AG04449 (cell line): Measurements from ENCODE around the gene OR2D2.
A peak's percentile ranks its signal among the peaks of the same experiment; 100 is the strongest.

Experiments
- CTCF ChIA-PET: fragments of 350-600 bp; formaldehyde crosslinking; extraction: SDS; loops from one replicate; lab custom pipeline; 2021; ENCODE audit warnings: antibody characterized with exemption; lab: Yijun Ruan, JAX
- POLR2A ChIA-PET: fragments of 400-600, 350-600 bp; formaldehyde crosslinking; extraction: SDS; loops from one replicate; lab custom pipeline; 2020; ENCODE audit warnings: antibody characterized with exemption, inconsistent platforms; lab: Yijun Ruan, JAX
- DNase-seq: peaks from one replicate; pipeline ENCODE4 v3.0.0-alpha.2; 2010; ENCODE audit warnings: low read depth, low spot score
- H3K4me3 ChIP-seq: 2 replicates; pipeline ENCODE4 v1.5.1; 2011; ENCODE audit warnings: low read depth, mild to moderate bottlenecking, control low read depth, low read length
- CTCF ChIP-seq: IDR thresholded peaks from one replicate; pipeline ENCODE4 v1.5.1; 2011; ENCODE audit warnings: mild to moderate bottlenecking, moderate library complexity, low read length, control low read depth, inconsistent platforms; ENCODE audit not compliant: insufficient read depth; ENCODE audit errors: missing control alignments

The OR2D2 gene, protein sequence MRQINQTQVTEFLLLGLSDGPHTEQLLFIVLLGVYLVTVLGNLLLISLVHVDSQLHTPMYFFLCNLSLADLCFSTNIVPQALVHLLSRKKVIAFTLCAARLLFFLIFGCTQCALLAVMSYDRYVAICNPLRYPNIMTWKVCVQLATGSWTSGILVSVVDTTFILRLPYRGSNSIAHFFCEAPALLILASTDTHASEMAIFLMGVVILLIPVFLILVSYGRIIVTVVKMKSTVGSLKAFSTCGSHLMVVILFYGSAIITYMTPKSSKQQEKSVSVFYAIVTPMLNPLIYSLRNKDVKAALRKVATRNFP

GRCh38 chr11:6892400-6892799, at the start of gene OR2D2:
Gene OR2D2, minus strand, starts transcription at chr11:6892500. Its CDS starts 0 bp downstream, at chr11:6892500.
- no peak for TF ChIP-seq CTCF
- POLR2A ChIA-PET: no interaction called here
- no peak for DNase-seq
- CTCF ChIA-PET: no interaction called here
- no peak within 1 kb of the TSS for H3K4me3 ChIP-seq

GRCh38 chr11:6941970-6942369, 49.7 kb upstream of the OR2D2 start:
- TF ChIP-seq CTCF: no peak
- H3K4me3 ChIP-seq: no peak overlapping the region
- POLR2A ChIA-PET: no interaction called here
- CTCF ChIA-PET: no interaction called here
- no peak for DNase-seq

- ChIA-PET POLR2A (no interaction called here), CTCF (no interaction called here)
- H3K4me3 ChIP-seq: no peak overlapping the region
- DNase-seq: no peak
- TF ChIP-seq CTCF: no peak
Measured at GRCh38 chr11:6932145-6932544, 39.8 kb upstream of the OR2D2 start.

GRCh38 chr11:6931146-6931713, 38.9 kb upstream of the OR2D2 start:
- H3K4me3 ChIP-seq: no peak overlapping the region
- ChIA-PET CTCF (interaction anchor here (1.2 kb wide), 1 partner anchor 119 kb away, joined by 3 read pairs; no protein-coding TSS in a partner anchor), POLR2A (no interaction called here)
- no peak for TF ChIP-seq CTCF
- DNase-seq: no peak

DNA sequence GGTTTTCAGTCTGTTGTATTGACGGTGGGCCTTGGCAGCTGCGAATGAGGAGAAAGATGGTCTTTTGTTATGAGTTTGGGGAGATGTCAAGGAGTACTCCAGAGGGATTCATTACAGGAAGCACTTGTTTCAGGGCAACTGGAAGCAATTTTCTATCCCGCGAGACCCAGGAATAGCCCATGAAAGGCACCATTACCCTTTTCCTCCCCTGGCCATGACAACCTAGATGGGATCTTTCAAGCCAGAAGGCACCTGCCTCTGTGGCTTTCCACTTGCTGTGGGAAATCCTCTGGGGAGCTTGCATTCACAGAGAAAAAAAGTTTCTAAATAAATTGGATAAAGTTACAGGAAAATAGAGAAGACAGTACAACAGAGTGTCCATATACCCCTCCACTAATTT, 36.6 kb upstream of the OR2D2 start:
- no peak overlapping the region for H3K4me3 ChIP-seq
- TF ChIP-seq CTCF: no peak
- DNase-seq: no peak
- CTCF ChIA-PET: no interaction called here
- POLR2A ChIA-PET: no interaction called here

- peak overlapping the region; percentile 84 for H3K4me3 ChIP-seq
- no peak for DNase-seq
- CTCF ChIA-PET: interaction anchor here (0.6 to 2.2 kb wide), 3 partner anchors 42 to 172 kb away, joined by 3 to 7 read pairs (median 3); no protein-coding TSS in a partner anchor
- TF ChIP-seq CTCF: no peak
- POLR2A ChIA-PET: interaction anchor here (0.7 kb wide), 1 partner anchor 93 kb away, joined by 3 read pairs; the partner anchor contains the start of genes NLRP14 and ZNF214
Measured at GRCh38 chr11:6927030-6927617, 34.8 kb upstream of the OR2D2 start.
